HG03378 (cell line): ENCODE results near the gene OR2AG1.

Experiments
- ATAC-seq: cut with Tn5 transposase; IDR thresholded peaks from one replicate; pipeline ENCODE4 v1.9.1; 2021; ENCODE audit warnings: mild to moderate bottlenecking, moderate library complexity; ENCODE audit not compliant: unreplicated experiment

Gene OR2AG1

GRCh38 chr11:6782720-6783119 lies at the start of gene OR2AG1:
TSS of gene OR2AG1 (plus strand) at chr11:6783020. CDS start at chr11:6785038, 2,018 bp downstream.
- ATAC-seq: no peak

- no peak for ATAC-seq
These were observed 49.2 kb upstream of the OR2AG1 start for GRCh38 chr11:6733326-6734275.

GRCh38 chr11:6734616-6735015 lies 48.2 kb upstream of the OR2AG1 start:
- no peak for ATAC-seq

GRCh38 chr11:6735306-6735705 lies 47.5 kb upstream of the OR2AG1 start:
- ATAC-seq: no peak

GRCh38 chr11:6736495-6737121 lies 46.2 kb upstream of the OR2AG1 start:
- no peak for ATAC-seq

GRCh38 chr11:6737872-6738466 lies 44.9 kb upstream of the OR2AG1 start:
- ATAC-seq: peak; percentile 83

- no peak for ATAC-seq
These were observed 44.2 kb upstream of the OR2AG1 start for GRCh38 chr11:6738590-6738989.

GRCh38 chr11:6742260-6742659 lies 40.6 kb upstream of the OR2AG1 start:
- no peak for ATAC-seq

- ATAC-seq: no peak
These were observed 37.8 kb upstream of the OR2AG1 start for GRCh38 chr11:6745018-6745417.

GRCh38 chr11:6745465-6746015 lies 37.3 kb upstream of the OR2AG1 start:
- peak; percentile 76 for ATAC-seq

- ATAC-seq: peak; percentile 81
These were observed 36.7 kb upstream of the OR2AG1 start for GRCh38 chr11:6746086-6746618.

- no peak for ATAC-seq
These were observed 36.2 kb upstream of the OR2AG1 start for GRCh38 chr11:6746626-6747025.

GRCh38 chr11:6747097-6747668 lies 35.6 kb upstream of the OR2AG1 start:
- no peak for ATAC-seq

- no peak for ATAC-seq
These were observed 27.4 kb upstream of the OR2AG1 start for GRCh38 chr11:6755303-6755952.

GRCh38 chr11:6755953-6756347 lies 26.9 kb upstream of the OR2AG1 start:
- ATAC-seq: no peak

GRCh38 chr11:6757373-6757967 lies 25.4 kb upstream of the OR2AG1 start:
- ATAC-seq: peak; percentile 85

- ATAC-seq: peak; percentile 92
These were observed 10.6 kb upstream of the OR2AG1 start, which contains the start of gene OR2AG2 for GRCh38 chr11:6771926-6772893. TSS of gene OR2AG2 (minus strand) at chr11:6771976. CDS start at chr11:6768957, 3,019 bp downstream.

GRCh38 chr11:6778518-6778917 lies 4.3 kb upstream of the OR2AG1 start:
- ATAC-seq: no peak

- no peak for ATAC-seq
These were observed 2.0 kb upstream of the OR2AG1 start for GRCh38 chr11:6780829-6781228.
